Measurements from ENCODE around the gene RNF40.

The RNF40 gene

GRCh38 chr16:30755955-30756780, 6.0 kb upstream of the RNF40 start:
- no peak overlapping the region for H3K4me3 ChIP-seq (ENCODE audit: low read depth, low read length)
- H3K27me3 ChIP-seq (ENCODE audit: control insufficient read depth, insufficient read depth, low read length), result no peaks in the 10 kb centered on the region
- H3K9me3 ChIP-seq (ENCODE audit: control insufficient read depth, insufficient read depth, low read length), result no peaks in the 10 kb centered on the region
- no peak overlapping the region for H3K27ac ChIP-seq (ENCODE audit: low read depth, low read length)
- no peak overlapping the region for H3K9ac ChIP-seq (ENCODE audit: low read depth, low read length)
- no peaks in the 10 kb centered on the region; the same call in 1 of the 2 replicates for H3K4me1 ChIP-seq (ENCODE audit: control insufficient read depth, insufficient read depth, low read length)
- H3K36me3 ChIP-seq (ENCODE audit: control insufficient read depth, insufficient read depth, low read length), result peaks cover 62% of the 10 kb centered on the region

- Histone ChIP-seq H3K27me3 (ENCODE audit: control insufficient read depth, insufficient read depth, low read length) (no peaks in the 10 kb centered on the region), H3K36me3 (ENCODE audit: control insufficient read depth, insufficient read depth, low read length) (peaks cover 57% of the 10 kb centered on the region), H3K9me3 (ENCODE audit: control insufficient read depth, insufficient read depth, low read length) (no peaks in the 10 kb centered on the region), H3K9ac (ENCODE audit: low read depth, low read length) (no peak overlapping the region), H3K4me3 (ENCODE audit: low read depth, low read length) (no peak overlapping the region), H3K27ac (ENCODE audit: low read depth, low read length) (no peak overlapping the region), H3K4me1 (ENCODE audit: control insufficient read depth, insufficient read depth, low read length) (no peaks in the 10 kb centered on the region; the same call in 1 of the 2 replicates)
These were observed 5.4 kb upstream of the RNF40 start for GRCh38 chr16:30756781-30757100.

GRCh38 chr16:30757316-30757715, 4.8 kb upstream of the RNF40 start:
- Histone ChIP-seq H3K9ac (ENCODE audit: low read depth, low read length) (no peak overlapping the region), H3K27ac (ENCODE audit: low read depth, low read length) (no peak overlapping the region), H3K4me1 (ENCODE audit: control insufficient read depth, insufficient read depth, low read length) (no peaks in the 10 kb centered on the region; the same call in 1 of the 2 replicates), H3K36me3 (ENCODE audit: control insufficient read depth, insufficient read depth, low read length) (peaks cover 54% of the 10 kb centered on the region), H3K9me3 (ENCODE audit: control insufficient read depth, insufficient read depth, low read length) (no peaks in the 10 kb centered on the region), H3K4me3 (ENCODE audit: low read depth, low read length) (no peak overlapping the region), H3K27me3 (ENCODE audit: control insufficient read depth, insufficient read depth, low read length) (no peaks in the 10 kb centered on the region)

- H3K4me1 ChIP-seq (ENCODE audit: control insufficient read depth, insufficient read depth, low read length), result peaks cover 3% of the 10 kb centered on the region; the same call in 1 of the 2 replicates
- no peak overlapping the region for H3K4me3 ChIP-seq (ENCODE audit: low read depth, low read length)
- no peak overlapping the region for H3K9ac ChIP-seq (ENCODE audit: low read depth, low read length)
- H3K27me3 ChIP-seq (ENCODE audit: control insufficient read depth, insufficient read depth, low read length), result no peaks in the 10 kb centered on the region
- H3K27ac ChIP-seq (ENCODE audit: low read depth, low read length), result no peak overlapping the region
- no peaks in the 10 kb centered on the region for H3K9me3 ChIP-seq (ENCODE audit: control insufficient read depth, insufficient read depth, low read length)
- peaks cover 50% of the 10 kb centered on the region for H3K36me3 ChIP-seq (ENCODE audit: control insufficient read depth, insufficient read depth, low read length)
These were observed 3.1 kb upstream of the RNF40 start for GRCh38 chr16:30758988-30759491.

- Histone ChIP-seq H3K9ac (ENCODE audit: low read depth, low read length) (no peak overlapping the region), H3K36me3 (ENCODE audit: control insufficient read depth, insufficient read depth, low read length) (peaks cover 52% of the 10 kb centered on the region), H3K27ac (ENCODE audit: low read depth, low read length) (no peak overlapping the region), H3K9me3 (ENCODE audit: control insufficient read depth, insufficient read depth, low read length) (no peaks in the 10 kb centered on the region), H3K4me1 (ENCODE audit: control insufficient read depth, insufficient read depth, low read length) (peaks cover 3% of the 10 kb centered on the region; the same call in 1 of the 2 replicates), H3K4me3 (ENCODE audit: low read depth, low read length) (no peak overlapping the region), H3K27me3 (ENCODE audit: control insufficient read depth, insufficient read depth, low read length) (no peaks in the 10 kb centered on the region)
These were observed 2.0 kb upstream of the RNF40 start for GRCh38 chr16:30760001-30760559.

GRCh38 chr16:30760577-30761426, 1.3 kb upstream of the RNF40 start:
- peaks cover 3% of the 10 kb centered on the region; the same call in 1 of the 2 replicates for H3K4me1 ChIP-seq (ENCODE audit: control insufficient read depth, insufficient read depth, low read length)
- H3K27me3 ChIP-seq (ENCODE audit: control insufficient read depth, insufficient read depth, low read length), result no peaks in the 10 kb centered on the region
- H3K9me3 ChIP-seq (ENCODE audit: control insufficient read depth, insufficient read depth, low read length), result no peaks in the 10 kb centered on the region
- no peak overlapping the region; the same call in 1 of the 2 replicates for H3K9ac ChIP-seq (ENCODE audit: low read depth, low read length)
- H3K4me3 ChIP-seq (ENCODE audit: low read depth, low read length), result peak overlapping the region; percentile 91
- peak overlapping the region; percentile 88 for H3K27ac ChIP-seq (ENCODE audit: low read depth, low read length)
- H3K36me3 ChIP-seq (ENCODE audit: control insufficient read depth, insufficient read depth, low read length), result peaks cover 56% of the 10 kb centered on the region

GRCh38 chr16:30761427-30761927, 645 bp upstream of the RNF40 start:
- Histone ChIP-seq H3K27me3 (ENCODE audit: control insufficient read depth, insufficient read depth, low read length) (no peaks in the 10 kb centered on the region), H3K9me3 (ENCODE audit: control insufficient read depth, insufficient read depth, low read length) (no peaks in the 10 kb centered on the region), H3K4me1 (ENCODE audit: control insufficient read depth, insufficient read depth, low read length) (peaks cover 3% of the 10 kb centered on the region; the same call in 1 of the 2 replicates), H3K36me3 (ENCODE audit: control insufficient read depth, insufficient read depth, low read length) (peaks cover 56% of the 10 kb centered on the region), H3K27ac (ENCODE audit: low read depth, low read length) (peak overlapping the region; percentile 88), H3K4me3 (ENCODE audit: low read depth, low read length) (peak overlapping the region; percentile 91), H3K9ac (ENCODE audit: low read depth, low read length) (peak overlapping the region; percentile 36; the same call in 1 of the 2 replicates)

GRCh38 chr16:30762991-30763725, 1.0 kb downstream of the RNF40 start:
- H3K36me3 ChIP-seq (ENCODE audit: control insufficient read depth, insufficient read depth, low read length), result peaks cover 59% of the 10 kb centered on the region

GRCh38 chr16:30764086-30764485, 2.0 kb downstream of the RNF40 start:
- H3K27ac ChIP-seq (ENCODE audit: low read depth, low read length), result no peak overlapping the region
- H3K9ac ChIP-seq (ENCODE audit: low read depth, low read length), result no peak overlapping the region
- H3K9me3 ChIP-seq (ENCODE audit: control insufficient read depth, insufficient read depth, low read length), result no peaks in the 10 kb centered on the region
- H3K4me1 ChIP-seq (ENCODE audit: control insufficient read depth, insufficient read depth, low read length), result peaks cover 3% of the 10 kb centered on the region; the same call in 1 of the 2 replicates
- no peak overlapping the region for H3K4me3 ChIP-seq (ENCODE audit: low read depth, low read length)
- H3K36me3 ChIP-seq (ENCODE audit: control insufficient read depth, insufficient read depth, low read length), result peaks cover 67% of the 10 kb centered on the region
- H3K27me3 ChIP-seq (ENCODE audit: control insufficient read depth, insufficient read depth, low read length), result no peaks in the 10 kb centered on the region

More at GRCh38 chr16:30762991-30763725, 1.0 kb downstream of the RNF40 start:
- Histone ChIP-seq H3K27ac (ENCODE audit: low read depth, low read length) (no peak overlapping the region), H3K9me3 (ENCODE audit: control insufficient read depth, insufficient read depth, low read length) (no peaks in the 10 kb centered on the region), H3K4me1 (ENCODE audit: control insufficient read depth, insufficient read depth, low read length) (peaks cover 3% of the 10 kb centered on the region; the same call in 1 of the 2 replicates), H3K27me3 (ENCODE audit: control insufficient read depth, insufficient read depth, low read length) (no peaks in the 10 kb centered on the region), H3K9ac (ENCODE audit: low read depth, low read length) (no peak overlapping the region), H3K4me3 (ENCODE audit: low read depth, low read length) (peak overlapping the region; percentile 91)

Measured in HUES48 (cell line).